A673 (cell line): ENCODE results near the gene USP44. TPM values are rescaled to one million over a fixed set of nuclear protein-coding genes. Genes with fewer than 3 reads are reported as not detected.
"Not testable (repeated sequence)": the region's sequence is repeated elsewhere in the genome, so short reads cannot be mapped to it uniquely, and the experiment has no call there.

Source experiments
- BruUV-seq: library from RNA; stranded (reverse); fragments of 400-500 nt; replicated peaks from 2 replicates; lab custom pipeline; 2021; lab: Mats Ljungman, UMichigan
- CTCF ChIA-PET: fragments of 300-600 bp; sonication (Branson Sonifier 250); formaldehyde crosslinking; loops from one replicate; lab custom pipeline; 2022; ENCODE audit warnings: antibody characterized with exemption; lab: Charles Lee
- POLR2A ChIA-PET: fragments of 300-600 bp; sonication (Branson Sonifier 250); formaldehyde crosslinking; loops from one replicate; lab custom pipeline; 2022; ENCODE audit warnings: antibody characterized with exemption; ENCODE audit not compliant: low non-redundant PET; lab: Charles Lee
- DNase-seq: peaks from one replicate; pipeline ENCODE4 v3.0.0-alpha.2; 2015; ENCODE audit warnings: low spot score
- H3K27ac ChIP-seq: fragments of 200-600 bp; sonication (generic); 2 replicates; pipeline ENCODE4 v1.5.1; 2016; ENCODE audit warnings: mixed run types, low read depth, mild to moderate bottlenecking, mixed read lengths, antibody characterized with exemption, low read length; ENCODE audit not compliant: poor library complexity, severe bottlenecking
- H3K27me3 ChIP-seq: fragments of 200-600 bp; sonication (generic); replicated peaks from 2 replicates; pipeline ENCODE4 v1.6.1; 2017; ENCODE audit warnings: mixed run types, low read depth, mild to moderate bottlenecking, mixed read lengths, antibody characterized with exemption, low read length; ENCODE audit not compliant: insufficient read depth, poor library complexity
- H3K36me3 ChIP-seq: fragments of 200-600 bp; sonication (generic); 2 replicates; pipeline ENCODE4 v1.6.1; 2016; ENCODE audit warnings: mixed run types, mild to moderate bottlenecking, mixed read lengths, antibody characterized with exemption, low read length; ENCODE audit not compliant: insufficient read depth, poor library complexity, severe bottlenecking
- H3K4me1 ChIP-seq: fragments of 200-600 bp; sonication (generic); 2 replicates; pipeline ENCODE4 v1.6.1; 2017; ENCODE audit warnings: mixed run types, mild to moderate bottlenecking, mixed read lengths, antibody characterized with exemption, low read length; ENCODE audit not compliant: insufficient read depth, poor library complexity, severe bottlenecking
- H3K4me3 ChIP-seq: fragments of 200-600 bp; sonication (generic); 2 replicates; pipeline ENCODE4 v1.5.1; 2016; ENCODE audit warnings: low read depth, mixed run types, mild to moderate bottlenecking, mixed read lengths, low read length; ENCODE audit not compliant: poor library complexity, severe bottlenecking
- H3K9me3 ChIP-seq: fragments of 200-600 bp; sonication (generic); 2 replicates; pipeline ENCODE4 v1.6.1; 2016; ENCODE audit warnings: mixed run types, low read depth, mild to moderate bottlenecking, mixed read lengths, antibody characterized with exemption, low read length; ENCODE audit not compliant: poor library complexity, severe bottlenecking
- CTCF ChIP-seq: fragments of 300-800, 200-600 bp; sonication (generic); conservative IDR thresholded peaks from 2 replicates; pipeline ENCODE4 v1.5.1; 2017; ENCODE audit warnings: low read depth, mild to moderate bottlenecking, antibody characterized with exemption, low read length, moderate library complexity, mixed read lengths
- EZH2 ChIP-seq: fragments of 200-600 bp; sonication (generic); IDR thresholded peaks from 2 replicates; pipeline ENCODE4 v1.6.1; 2017; ENCODE audit warnings: borderline replicate concordance, low read depth, mild to moderate bottlenecking, mixed read lengths, antibody characterized with exemption, low read length; ENCODE audit not compliant: poor library complexity, severe bottlenecking
- intact Hi-C: fragments of 100-400 bp; cut with micrococcal nuclease; formaldehyde crosslinking; loops from one replicate; pipeline ENCODE4 v1.10.0; 2022; ENCODE audit not compliant: unreplicated experiment
- total RNA-seq: library from RNA; stranded (reverse); gene quantifications from 2 replicates; pipeline ENCODE4 v1.2.3, GENCODE V29; 2021

USP44 gene
- total RNA-seq, 1 experiment from 2014 or later: 7.1 TPM

DNA sequence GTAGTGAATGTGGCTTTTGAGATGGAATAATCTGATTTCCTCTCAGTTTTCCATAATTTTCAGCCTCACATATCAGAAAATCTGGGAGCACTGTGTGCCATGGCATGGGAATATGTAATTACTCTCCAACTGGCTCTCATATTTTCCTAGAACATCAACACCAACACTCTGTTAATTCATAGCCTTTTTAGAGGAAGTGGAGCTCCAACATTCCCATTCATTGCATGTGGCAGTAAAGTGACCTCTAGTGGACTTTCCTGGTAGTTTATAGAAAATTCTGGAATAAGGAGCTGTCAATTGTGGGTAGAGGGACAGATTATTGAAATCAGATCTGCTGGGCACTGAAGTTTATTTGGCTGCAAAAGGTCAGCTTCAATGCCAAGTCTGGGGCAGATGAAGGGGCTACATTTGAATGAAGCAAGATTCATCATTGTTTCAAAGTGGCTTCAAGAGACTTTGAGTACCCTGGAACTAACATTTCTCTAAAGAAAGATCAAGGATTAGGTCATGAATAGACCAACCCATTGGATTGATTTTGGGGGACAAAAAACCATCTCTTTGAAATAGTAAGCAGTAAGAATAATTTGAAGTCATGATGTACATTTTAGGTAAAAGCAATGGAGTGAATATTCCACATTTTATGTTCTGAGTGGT is 23.6 kb upstream of the USP44 start:
- peak; percentile 71 for DNase-seq
- no peaks in the 10 kb centered on the region for H3K9me3 ChIP-seq
- ChIA-PET CTCF (interaction anchor here (0.5 to 1.4 kb wide), 9 partner anchors 12 to 458 kb away, joined by 4 to 10 read pairs (median 6); no protein-coding TSS in a partner anchor), POLR2A (interaction anchor here (0.6 kb wide), 1 partner anchor 41 kb away, joined by 5 read pairs; no protein-coding TSS in a partner anchor)
- no TSS peak for BruUV-seq
- H3K27me3 ChIP-seq: no peaks in the 10 kb centered on the region
- no peak overlapping the region for H3K27ac ChIP-seq
- H3K36me3 ChIP-seq: no peaks in the 10 kb centered on the region
- intact Hi-C loops: no loop called here
- no peak overlapping the region for H3K4me3 ChIP-seq
- TF ChIP-seq EZH2 (no peak), CTCF (peak; percentile 76)
- H3K4me1 ChIP-seq: no peaks in the 10 kb centered on the region

GRCh38 chr12:95573951-95574576 is 22.8 kb upstream of the USP44 start:
- H3K4me1 ChIP-seq: no peaks in the 10 kb centered on the region
- no peak overlapping the region for H3K4me3 ChIP-seq
- no peak overlapping the region for H3K27ac ChIP-seq
- H3K27me3 ChIP-seq: no peaks in the 10 kb centered on the region
- no TSS peak for BruUV-seq
- no peak for DNase-seq
- H3K9me3 ChIP-seq: no peaks in the 10 kb centered on the region
- POLR2A ChIA-PET: no interaction called here
- CTCF ChIA-PET: interaction anchor here (0.6 to 1.4 kb wide), 5 partner anchors 36 to 457 kb away, joined by 5 to 10 read pairs (median 6); no protein-coding TSS in a partner anchor
- TF ChIP-seq CTCF (no peak), EZH2 (no peak)
- H3K36me3 ChIP-seq: no peaks in the 10 kb centered on the region
- intact Hi-C loops: no loop called here

GRCh38 chr12:95571369-95571768 is 20.1 kb upstream of the USP44 start:
- no TSS peak for BruUV-seq
- H3K27ac ChIP-seq: no peak overlapping the region
- no peak for DNase-seq
- H3K4me1 ChIP-seq: no peaks in the 10 kb centered on the region
- ChIA-PET POLR2A (interaction anchor here (0.6 kb wide), 1 partner anchor 246 kb away, joined by 3 read pairs; no protein-coding TSS in a partner anchor), CTCF (interaction anchor here (0.6 kb wide), 1 partner anchor 259 kb away, joined by 6 read pairs; no protein-coding TSS in a partner anchor)
- intact Hi-C loops: no loop called here
- H3K9me3 ChIP-seq: no peaks in the 10 kb centered on the region
- no peaks in the 10 kb centered on the region for H3K27me3 ChIP-seq
- no peak overlapping the region for H3K4me3 ChIP-seq
- no peak for TF ChIP-seq CTCF
- no peak for TF ChIP-seq EZH2
- H3K36me3 ChIP-seq: no peaks in the 10 kb centered on the region

GRCh38 chr12:95568045-95568444 is 16.8 kb upstream of the USP44 start:
- POLR2A ChIA-PET, intact Hi-C loops, BruUV-seq, H3K36me3 ChIP-seq, H3K4me3 ChIP-seq, CTCF ChIA-PET, H3K9me3 ChIP-seq, H3K27ac ChIP-seq, H3K27me3 ChIP-seq, H3K4me1 ChIP-seq, DNase-seq: not testable (repeated sequence)
